ENCODE results near the gene CCDC50.
A peak's percentile ranks its signal among the peaks of the same experiment; 100 is the strongest.

CCDC50 gene

GRCh38 chr3:191339316-191339917 is 10.2 kb downstream of the CCDC50 start:
- Mint-ChIP-seq H3K9me3 (no peaks in the 10 kb centered on the region), H3K27ac (no peak overlapping the region), H3K27me3 (ENCODE audit: low read depth, poor library complexity) (no peaks in the 10 kb centered on the region), H3K36me3 (ENCODE audit: low read depth) (no peaks in the 10 kb centered on the region), H3K4me1 (peaks cover 17% of the 10 kb centered on the region), H3K4me3 (no peak overlapping the region)
- no peak for TF ChIP-seq CTCF (IDR thresholded peaks at IDR 0.05)
- no peak for DNase-seq

- Mint-ChIP-seq H3K27ac (no peak overlapping the region), H3K4me1 (peaks cover 13% of the 10 kb centered on the region), H3K36me3 (ENCODE audit: low read depth) (no peaks in the 10 kb centered on the region), H3K27me3 (ENCODE audit: low read depth, poor library complexity) (no peaks in the 10 kb centered on the region), H3K9me3 (no peaks in the 10 kb centered on the region), H3K4me3 (no peak overlapping the region)
- no peak for DNase-seq
- no peak for TF ChIP-seq CTCF (IDR thresholded peaks at IDR 0.05)
Measured at GRCh38 chr3:191340351-191340750, 11.2 kb downstream of the CCDC50 start.

GRCh38 chr3:191340966-191341365 is 11.8 kb downstream of the CCDC50 start:
- Mint-ChIP-seq H3K4me3 (no peak overlapping the region), H3K4me1 (peaks cover 13% of the 10 kb centered on the region), H3K27ac (no peak overlapping the region), H3K36me3 (ENCODE audit: low read depth) (no peaks in the 10 kb centered on the region), H3K27me3 (ENCODE audit: low read depth, poor library complexity) (no peaks in the 10 kb centered on the region), H3K9me3 (no peaks in the 10 kb centered on the region)
- no peak for DNase-seq
- no peak for TF ChIP-seq CTCF (IDR thresholded peaks at IDR 0.05)

GRCh38 chr3:191342006-191342405 is 12.8 kb downstream of the CCDC50 start:
- TF ChIP-seq CTCF (IDR thresholded peaks at IDR 0.05) = no peak
- no peaks in the 10 kb centered on the region for H3K36me3 Mint-ChIP-seq (ENCODE audit: low read depth)
- no peak overlapping the region for H3K4me3 Mint-ChIP-seq
- no peak for DNase-seq
- H3K27ac Mint-ChIP-seq = no peak overlapping the region
- H3K4me1 Mint-ChIP-seq = peaks cover 13% of the 10 kb centered on the region
- no peaks in the 10 kb centered on the region for H3K9me3 Mint-ChIP-seq
- no peaks in the 10 kb centered on the region for H3K27me3 Mint-ChIP-seq (ENCODE audit: low read depth, poor library complexity)

GRCh38 chr3:191342411-191342810 is 13.2 kb downstream of the CCDC50 start:
- H3K27ac Mint-ChIP-seq = no peak overlapping the region
- no peak overlapping the region for H3K4me3 Mint-ChIP-seq
- no peak for TF ChIP-seq CTCF (IDR thresholded peaks at IDR 0.05)
- H3K36me3 Mint-ChIP-seq (ENCODE audit: low read depth) = no peaks in the 10 kb centered on the region
- no peaks in the 10 kb centered on the region for H3K27me3 Mint-ChIP-seq (ENCODE audit: low read depth, poor library complexity)
- H3K9me3 Mint-ChIP-seq = no peaks in the 10 kb centered on the region
- H3K4me1 Mint-ChIP-seq = peaks cover 13% of the 10 kb centered on the region
- no peak for DNase-seq

- DNase-seq = no peak
- H3K27ac Mint-ChIP-seq = peak overlapping the region; percentile 76
- no peaks in the 10 kb centered on the region for H3K9me3 Mint-ChIP-seq
- H3K4me3 Mint-ChIP-seq = no peak overlapping the region
- no peaks in the 10 kb centered on the region for H3K27me3 Mint-ChIP-seq (ENCODE audit: low read depth, poor library complexity)
- no peak for TF ChIP-seq CTCF (IDR thresholded peaks at IDR 0.05)
- H3K36me3 Mint-ChIP-seq (ENCODE audit: low read depth) = no peaks in the 10 kb centered on the region
- H3K4me1 Mint-ChIP-seq = peaks cover 13% of the 10 kb centered on the region
Measured at GRCh38 chr3:191343115-191343514, 13.9 kb downstream of the CCDC50 start.
